Lower lobe of right lung (tissue), 2 donors: ENCODE data around the gene PLCXD1. TPM values are rescaled to one million over a fixed set of nuclear protein-coding genes. Genes with fewer than 3 reads are reported as not detected.
"Not testable (repeated sequence)": the region's sequence is repeated elsewhere in the genome, so short reads cannot be mapped to it uniquely, and the experiment has no call there.

ENCODE experiments used
- ATAC-seq, 2 donors: fragments of 200-7000 bp; cut with Tn5 transposase; one replicate each; pipeline ENCODE4 v1.9.1; 2020 to 2022; ENCODE audit warnings: mild to moderate bottlenecking in 2 of 2, moderate library complexity in 2 of 2
- DNase-seq: peaks from one replicate; pipeline ENCODE4 v3.0.0-alpha.2; 2020
- H3K27ac ChIP-seq: fragments of 200-600 bp; one replicate; pipeline ENCODE4 v1.8.0; 2022
- H3K27me3 ChIP-seq: fragments of 200-600 bp; one replicate; pipeline ENCODE4 v1.8.0; 2022; ENCODE audit warnings: low read depth
- H3K36me3 ChIP-seq: fragments of 200-600 bp; one replicate; pipeline ENCODE4 v1.8.0; 2022; ENCODE audit warnings: mild to moderate bottlenecking
- H3K4me1 ChIP-seq: fragments of 200-600 bp; one replicate; pipeline ENCODE4 v1.8.0; 2022
- H3K4me3 ChIP-seq: fragments of 200-600 bp; one replicate; pipeline ENCODE4 v1.8.0; 2022; ENCODE audit warnings: mild to moderate bottlenecking
- H3K9me3 ChIP-seq: fragments of 200-600 bp; one replicate; pipeline ENCODE4 v1.8.0; 2022
- intact Hi-C: fragments of 100-400 bp; cut with DNase I; formaldehyde crosslinking; loops from one replicate; pipeline ENCODE4 v1.11.0; 2022
- total RNA-seq: library from RNA; stranded (reverse); fragmentation: NEBNext Ultra II Directional; extraction: Animal tissue kit (Norgen Biotek cat#: 25700); gene quantifications from one replicate; pipeline ENCODE4 v1.2.1, GENCODE V29; 2021
- TF ChIP-seq, protein P1 (sequence below): fragments of 200-600 bp; IDR thresholded peaks from one replicate; pipeline ENCODE4 v1.8.0; 2022; ENCODE audit warnings: antibody characterized with exemption, mild to moderate bottlenecking
- donor health status: DM: no; HTN: yes; CAD: no; lungs with severe emphysema.

The PLCXD1 gene
- total RNA-seq, 1 donor from 2014 or later, result 23.7 TPM

DNA sequence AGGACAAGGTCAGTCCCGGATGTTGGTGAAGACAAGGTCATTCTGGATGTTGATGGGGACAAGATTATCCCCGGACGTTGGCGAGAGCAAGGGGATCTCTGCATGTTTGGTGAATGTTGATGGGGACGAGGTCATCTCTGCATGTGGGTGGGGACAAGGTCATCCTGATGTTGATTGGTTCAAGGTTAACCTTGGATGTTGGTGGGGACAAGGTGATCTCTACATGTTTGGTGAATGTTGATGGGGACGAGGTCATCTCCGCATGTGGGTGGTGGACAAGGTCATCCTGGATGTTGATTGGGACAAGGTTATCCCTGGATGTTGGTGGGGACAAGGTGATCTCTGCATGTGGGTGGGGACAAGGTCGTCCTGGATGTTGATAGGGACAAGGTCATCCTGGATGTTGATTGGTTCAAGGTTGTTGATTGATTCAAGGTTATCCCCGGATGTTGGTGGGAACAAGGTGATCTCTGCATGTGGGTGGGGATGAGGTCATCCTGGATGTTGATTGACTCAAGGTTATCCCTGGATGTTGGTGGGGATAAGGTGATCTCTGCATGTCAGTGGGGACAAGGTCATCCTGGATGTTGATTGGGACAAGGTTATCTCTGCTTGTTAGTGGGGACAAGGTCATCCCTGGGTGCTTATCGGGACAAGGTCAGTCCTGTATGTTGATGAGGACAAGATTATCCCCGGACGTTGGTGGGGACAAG is 28.8 kb upstream of the PLCXD1 start:
- Histone ChIP-seq H3K27me3 (no peaks in the 10 kb centered on the region), H3K9me3 (no peaks in the 10 kb centered on the region), H3K27ac (no peak overlapping the region), H3K4me3 (no peak overlapping the region), H3K4me1 (no peaks in the 10 kb centered on the region), H3K36me3 (no peaks in the 10 kb centered on the region)
- DNase-seq (no peak), ATAC-seq (no peak)
- intact Hi-C loops, result no loop called here
- TF ChIP-seq, protein P1, sequence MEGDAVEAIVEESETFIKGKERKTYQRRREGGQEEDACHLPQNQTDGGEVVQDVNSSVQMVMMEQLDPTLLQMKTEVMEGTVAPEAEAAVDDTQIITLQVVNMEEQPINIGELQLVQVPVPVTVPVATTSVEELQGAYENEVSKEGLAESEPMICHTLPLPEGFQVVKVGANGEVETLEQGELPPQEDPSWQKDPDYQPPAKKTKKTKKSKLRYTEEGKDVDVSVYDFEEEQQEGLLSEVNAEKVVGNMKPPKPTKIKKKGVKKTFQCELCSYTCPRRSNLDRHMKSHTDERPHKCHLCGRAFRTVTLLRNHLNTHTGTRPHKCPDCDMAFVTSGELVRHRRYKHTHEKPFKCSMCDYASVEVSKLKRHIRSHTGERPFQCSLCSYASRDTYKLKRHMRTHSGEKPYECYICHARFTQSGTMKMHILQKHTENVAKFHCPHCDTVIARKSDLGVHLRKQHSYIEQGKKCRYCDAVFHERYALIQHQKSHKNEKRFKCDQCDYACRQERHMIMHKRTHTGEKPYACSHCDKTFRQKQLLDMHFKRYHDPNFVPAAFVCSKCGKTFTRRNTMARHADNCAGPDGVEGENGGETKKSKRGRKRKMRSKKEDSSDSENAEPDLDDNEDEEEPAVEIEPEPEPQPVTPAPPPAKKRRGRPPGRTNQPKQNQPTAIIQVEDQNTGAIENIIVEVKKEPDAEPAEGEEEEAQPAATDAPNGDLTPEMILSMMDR, result no peak

DNA sequence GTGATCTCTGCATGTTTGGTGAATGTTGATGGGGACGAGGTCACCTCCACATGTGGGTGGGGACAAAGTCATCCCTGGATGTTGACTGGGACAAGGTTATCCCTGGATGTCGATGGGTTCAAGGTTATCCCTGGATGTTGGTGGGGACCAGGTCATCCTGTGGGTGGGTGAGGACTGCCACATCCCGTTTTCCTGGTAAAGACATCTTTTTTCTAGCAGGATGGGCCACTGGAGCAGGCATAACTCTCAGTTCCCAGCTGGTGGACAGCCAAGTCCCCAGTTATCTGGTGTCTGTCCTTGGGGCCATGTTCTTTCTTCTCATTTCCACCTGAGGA is 28.3 kb upstream of the PLCXD1 start:
- Histone ChIP-seq H3K27ac (no peak overlapping the region), H3K4me3 (no peak overlapping the region), H3K27me3 (no peaks in the 10 kb centered on the region), H3K36me3 (no peaks in the 10 kb centered on the region), H3K9me3 (no peaks in the 10 kb centered on the region), H3K4me1 (no peaks in the 10 kb centered on the region)
- DNase-seq, result no peak
- intact Hi-C loops, result no loop called here
- no peak for ATAC-seq
- TF ChIP-seq, protein P1, result no peak

DNA sequence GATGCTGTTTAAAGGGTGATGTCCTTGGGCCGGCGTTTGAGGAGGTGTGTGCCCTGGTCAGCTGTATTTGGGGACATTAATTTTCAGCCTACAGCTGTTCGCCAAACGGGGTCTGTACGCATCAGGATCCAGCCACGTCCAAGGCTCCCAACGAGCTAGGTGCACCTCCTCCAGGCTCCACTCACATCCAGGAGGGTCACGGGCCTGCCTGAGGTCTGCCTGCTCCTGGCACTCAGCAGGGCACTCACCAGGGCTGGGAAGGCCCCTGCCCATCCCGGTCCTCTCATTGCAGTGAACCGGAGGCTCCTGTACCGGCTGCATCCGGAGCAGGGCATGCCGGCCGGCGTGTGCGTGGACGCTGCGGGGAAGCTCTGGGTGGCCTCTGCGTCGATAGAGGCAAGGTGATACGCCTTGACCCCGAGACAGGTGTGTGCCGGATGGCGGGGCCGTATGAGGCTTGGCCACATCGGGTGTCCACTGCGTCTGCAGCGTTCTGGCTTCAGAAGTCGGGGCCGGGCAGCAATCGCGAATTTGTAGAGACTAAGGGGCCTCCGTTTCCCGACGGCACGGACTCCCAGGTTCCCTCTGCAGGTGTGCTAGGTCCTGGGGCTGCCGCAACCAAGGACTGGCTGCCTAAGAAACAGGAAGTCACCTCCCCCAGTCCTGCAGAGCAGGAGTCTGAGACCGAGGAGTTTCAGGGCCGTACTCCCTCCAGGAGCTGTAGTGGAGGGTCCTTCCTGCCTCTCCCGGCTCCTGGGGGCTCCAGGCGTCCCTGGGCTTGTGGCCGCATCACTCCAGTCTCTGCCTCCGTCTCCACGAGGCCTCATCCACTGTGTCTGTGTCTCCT is 27.5 kb upstream of the PLCXD1 start:
- TF ChIP-seq, protein P1, result no peak
- Histone ChIP-seq H3K9me3 (no peaks in the 10 kb centered on the region), H3K36me3 (no peaks in the 10 kb centered on the region), H3K27ac (no peak overlapping the region), H3K4me3 (no peak overlapping the region), H3K4me1 (no peaks in the 10 kb centered on the region), H3K27me3 (no peaks in the 10 kb centered on the region)
- peak; percentile 40 for DNase-seq
- intact Hi-C loops, result no loop called here
- ATAC-seq, result peak in 1 of 2 donors; percentile 22

DNA sequence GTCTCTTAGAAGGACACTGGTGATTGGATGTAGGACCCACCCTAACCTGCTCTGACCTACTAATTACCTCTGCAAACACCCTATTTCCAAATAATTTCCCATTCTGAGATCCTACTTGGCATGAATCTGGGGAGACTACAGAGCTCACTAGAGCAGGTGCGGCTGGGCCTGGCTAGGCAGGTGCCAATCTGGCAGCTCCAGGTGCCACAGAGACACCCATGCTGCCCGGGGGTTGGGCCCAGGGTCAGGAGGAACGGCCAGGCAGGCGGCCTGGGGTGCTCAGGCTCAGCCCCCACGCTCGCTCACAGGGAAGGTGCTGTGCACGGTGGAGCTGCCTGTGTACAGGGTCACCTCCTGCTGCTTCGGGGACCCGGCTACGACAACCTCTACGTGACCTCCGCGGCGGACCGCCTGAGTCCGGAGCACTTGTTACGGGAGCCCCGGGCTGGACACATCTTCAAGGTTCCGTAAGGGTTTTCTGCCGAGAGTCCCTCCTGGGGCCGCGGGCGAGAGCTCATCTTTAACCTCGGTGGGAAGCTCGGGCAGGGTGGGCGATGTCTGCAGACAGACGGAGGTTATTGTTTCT is 26.5 kb upstream of the PLCXD1 start:
- H3K27me3 ChIP-seq, result no peaks in the 10 kb centered on the region
- no peaks in the 10 kb centered on the region for H3K4me1 ChIP-seq
- H3K9me3 ChIP-seq, result no peaks in the 10 kb centered on the region
- ATAC-seq (peak in 1 of 2 donors; percentile 14), DNase-seq (peak; percentile 50)
- H3K36me3 ChIP-seq, result no peaks in the 10 kb centered on the region
- H3K4me3 ChIP-seq, result no peak overlapping the region
- intact Hi-C loops, result no loop called here
- TF ChIP-seq, protein P1, result no peak
- H3K27ac ChIP-seq, result no peak overlapping the region

DNA sequence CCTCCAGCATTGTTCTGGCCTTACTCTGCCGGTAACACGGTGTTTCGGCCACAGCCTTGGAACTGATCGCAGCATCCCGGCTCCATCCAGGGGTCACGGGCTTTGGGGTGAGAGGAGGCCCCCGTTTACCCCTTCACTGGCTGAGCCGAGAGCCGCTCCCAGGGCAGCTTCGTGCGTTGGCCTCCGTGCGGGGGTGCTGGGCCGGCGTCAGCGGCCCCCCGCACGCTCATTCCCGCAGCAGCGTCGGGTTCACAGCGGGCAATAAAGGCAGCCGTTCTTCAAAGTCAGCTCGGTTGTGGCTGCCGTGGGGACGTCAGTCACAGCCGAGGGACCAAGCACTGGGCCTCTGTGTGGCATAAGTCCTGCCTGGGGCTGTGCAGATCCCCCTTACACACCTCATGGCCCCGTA is 25.3 kb upstream of the PLCXD1 start:
- peak; percentile 28 for DNase-seq
- ATAC-seq, result no peak
- H3K9me3 ChIP-seq, result no peaks in the 10 kb centered on the region
- H3K27ac ChIP-seq, result no peak overlapping the region
- no peaks in the 10 kb centered on the region for H3K36me3 ChIP-seq
- no peaks in the 10 kb centered on the region for H3K27me3 ChIP-seq
- H3K4me3 ChIP-seq, result no peak overlapping the region
- intact Hi-C loops, result no loop called here
- no peaks in the 10 kb centered on the region for H3K4me1 ChIP-seq
- TF ChIP-seq, protein P1, result no peak

DNA sequence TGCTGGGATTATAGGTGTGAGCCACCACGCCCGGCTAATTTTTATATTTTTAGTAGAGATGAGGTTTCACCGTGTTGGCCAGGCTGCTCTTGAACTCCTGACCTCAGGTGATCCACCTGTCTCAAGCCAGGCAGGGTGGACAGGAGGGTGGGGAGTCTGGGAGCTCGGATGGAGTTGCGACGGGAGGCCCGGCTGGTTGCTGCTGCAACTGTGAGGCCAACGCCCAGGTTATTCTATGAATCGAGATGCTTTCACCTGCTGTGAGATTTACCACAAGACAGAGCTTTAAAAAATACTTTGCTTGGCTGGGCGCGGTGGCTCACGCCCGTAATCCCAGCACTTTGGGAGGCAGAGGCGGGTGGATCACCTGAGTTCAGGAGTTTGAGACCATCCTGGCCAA is 24.1 kb upstream of the PLCXD1 start:
- intact Hi-C loops, H3K36me3 ChIP-seq, H3K9me3 ChIP-seq, H3K27me3 ChIP-seq, ATAC-seq, H3K27ac ChIP-seq, DNase-seq, H3K4me3 ChIP-seq, H3K4me1 ChIP-seq: not testable (repeated sequence)
